NCI-H345 (cell line): Measurements from ENCODE around the gene TMEM14B.
"Not testable (repeated sequence)": the region's sequence is repeated elsewhere in the genome, so short reads cannot be mapped to it uniquely, and the experiment has no call there.

ENCODE experiments used
- DNase-seq: peaks from one replicate; lab custom pipeline; 2025; lab: John Stamatoyannopoulos, UW

Gene TMEM14B

GRCh38 chr6:10747251-10747972 is at the start of gene TMEM14B:
Gene TMEM14B, plus strand, starts transcription at chr6:10747805. Its CDS starts 1,441 bp downstream, at chr6:10749246.
- DNase-seq = peak; percentile 86

GRCh38 chr6:10713962-10714361 is 33.6 kb upstream of the TMEM14B start:
- DNase-seq = no peak

DNA sequence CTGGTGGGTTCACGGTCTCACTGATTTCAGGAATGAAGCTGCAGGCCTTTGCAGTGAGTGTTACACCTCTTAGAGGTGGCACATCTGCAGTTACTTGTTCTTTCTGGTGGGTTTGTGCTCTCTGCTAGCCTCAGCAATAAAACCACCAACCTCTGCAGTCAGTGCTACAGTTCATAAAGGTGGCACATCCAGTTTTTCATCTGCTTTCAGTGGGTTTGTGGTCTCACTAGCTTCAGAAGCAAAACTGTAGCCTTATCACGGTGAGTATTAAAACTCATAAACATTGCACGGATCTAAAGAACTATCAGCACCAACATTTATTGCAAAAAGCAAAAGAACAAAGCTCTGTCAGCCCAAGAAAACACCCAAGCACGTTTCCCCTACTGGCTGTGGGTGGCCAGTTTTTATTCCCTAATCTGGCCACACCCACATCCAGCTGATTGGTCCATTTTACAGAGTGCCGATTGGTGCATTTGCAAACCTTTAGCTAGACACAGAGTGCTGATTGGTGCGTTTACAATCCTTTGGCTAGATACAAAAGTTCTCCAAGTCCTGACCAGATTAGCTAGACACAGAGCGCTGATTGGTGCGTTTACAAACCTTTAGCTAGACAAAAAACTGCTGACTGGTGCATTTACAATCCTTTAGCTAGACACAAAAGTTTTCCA is 28.2 kb upstream of the TMEM14B start:
- no peak for DNase-seq

DNA sequence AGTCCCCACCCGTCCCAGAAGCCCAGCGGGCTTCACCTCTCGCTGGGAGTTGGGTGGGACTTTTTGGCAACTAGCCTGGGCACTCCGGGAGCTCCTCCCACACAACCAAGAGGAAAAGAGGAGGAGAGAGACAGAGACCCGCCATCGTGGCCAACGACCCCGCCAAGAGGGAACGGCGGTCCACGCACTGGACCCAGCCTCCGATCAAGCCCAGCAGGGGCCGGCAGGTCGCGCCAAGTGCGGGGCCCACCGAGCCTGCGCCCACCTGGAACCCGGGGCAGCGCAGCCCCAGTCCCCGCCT is 27.7 kb upstream of the TMEM14B start:
- DNase-seq = no peak

GRCh38 chr6:10720265-10720959 is 27.2 kb upstream of the TMEM14B start:
- no peak for DNase-seq

- DNase-seq = peak; percentile 7
These were observed 26.4 kb upstream of the TMEM14B start for GRCh38 chr6:10720960-10721849.

- no peak for DNase-seq
These were observed 25.6 kb upstream of the TMEM14B start for GRCh38 chr6:10721850-10722569.

DNA sequence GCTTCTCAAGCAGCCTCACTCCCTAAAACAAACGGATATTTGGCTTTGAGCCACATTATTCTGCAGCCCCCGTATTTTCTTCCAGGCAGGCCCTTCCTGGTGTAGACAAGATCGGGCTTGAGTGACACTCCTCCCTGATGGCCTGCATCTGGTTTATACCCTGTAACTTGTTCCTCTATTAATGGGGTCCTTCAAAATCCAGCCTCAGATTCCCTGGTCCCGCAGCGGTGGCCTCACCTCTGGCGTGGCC is 25.1 kb upstream of the TMEM14B start:
- no peak for DNase-seq

DNA sequence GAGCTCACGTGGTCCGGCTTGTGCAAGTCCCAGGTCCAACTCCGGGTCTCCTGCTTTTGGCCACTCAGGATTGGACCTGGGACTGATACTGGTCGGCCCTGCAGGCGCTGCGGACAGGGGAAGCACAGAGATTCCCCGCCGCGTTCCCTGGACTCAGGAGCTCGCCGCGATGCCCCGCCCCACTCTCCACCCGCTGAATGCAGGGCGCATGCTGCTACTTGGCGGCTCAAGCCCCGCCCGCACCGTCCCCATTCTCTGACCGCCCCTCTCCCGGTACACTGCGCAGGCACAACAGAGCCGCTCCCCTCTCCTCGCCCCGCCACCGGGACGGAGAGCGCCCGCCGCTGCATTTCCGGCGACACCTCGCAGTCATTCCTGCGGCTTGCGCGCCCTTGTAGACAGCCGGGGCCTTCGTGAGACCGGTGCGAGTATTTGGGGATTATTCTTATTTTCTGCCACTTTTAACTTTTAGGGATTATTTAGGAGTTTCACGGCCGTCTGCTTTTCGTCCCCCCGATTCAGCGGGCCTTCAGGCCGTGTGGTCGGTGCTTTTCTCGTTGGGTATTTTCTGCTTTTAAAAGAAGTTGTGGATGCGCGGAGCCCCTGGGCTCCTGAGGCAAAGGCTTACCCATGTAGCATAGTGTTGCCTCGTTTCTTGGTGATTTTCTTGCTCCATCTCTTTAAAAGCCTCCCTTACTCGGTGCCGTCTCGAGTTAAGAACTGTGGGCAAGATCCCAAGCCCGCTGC is 24.6 kb upstream of the TMEM14B start, which contains the start of gene TMEM14C:
Gene TMEM14C, plus strand, starts transcription at position 251 of the 747 bp plus-strand sequence. CDS start 1,544 bp downstream, outside the sequence.
- peak; percentile 77 for DNase-seq

DNA sequence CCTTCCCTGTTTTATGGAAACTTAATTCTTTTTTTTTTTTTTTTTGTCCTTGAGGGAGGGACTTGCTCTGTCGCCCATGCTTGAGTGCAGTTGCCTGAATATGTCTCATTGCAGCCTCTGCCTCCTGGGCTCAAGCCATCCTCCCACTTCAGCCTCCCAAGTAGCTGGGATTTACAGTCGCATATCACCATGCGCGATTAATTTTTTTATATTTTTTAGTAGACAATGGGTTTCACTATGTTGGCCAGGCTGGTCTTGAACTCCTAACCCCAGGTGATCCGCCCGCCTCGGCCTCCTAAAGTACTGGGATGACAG is 24.1 kb upstream of the TMEM14B start:
- DNase-seq = no peak

DNA sequence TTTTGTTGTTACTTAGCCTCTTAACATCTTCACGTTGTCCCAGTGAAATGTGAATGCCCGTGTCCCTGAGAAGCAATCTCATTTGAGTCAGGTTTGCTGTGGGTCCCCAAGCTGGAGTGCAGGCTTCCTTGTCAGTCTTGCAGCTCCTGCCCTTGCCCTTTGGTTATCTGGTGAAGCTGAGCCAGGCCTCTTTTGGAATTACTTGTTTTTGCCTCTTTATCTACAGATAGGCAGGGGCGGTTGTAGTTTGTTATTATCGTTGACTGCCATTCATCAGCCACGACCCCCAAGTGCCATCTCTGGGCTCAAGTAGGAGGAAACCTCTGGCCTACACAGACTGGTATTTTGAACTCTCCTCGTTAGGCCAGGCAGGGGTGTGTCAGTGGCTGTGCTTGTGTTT is 22.6 kb upstream of the TMEM14B start:
- DNase-seq = no peak

GRCh38 chr6:10725716-10726115 is 21.9 kb upstream of the TMEM14B start:
- DNase-seq = no peak

DNA sequence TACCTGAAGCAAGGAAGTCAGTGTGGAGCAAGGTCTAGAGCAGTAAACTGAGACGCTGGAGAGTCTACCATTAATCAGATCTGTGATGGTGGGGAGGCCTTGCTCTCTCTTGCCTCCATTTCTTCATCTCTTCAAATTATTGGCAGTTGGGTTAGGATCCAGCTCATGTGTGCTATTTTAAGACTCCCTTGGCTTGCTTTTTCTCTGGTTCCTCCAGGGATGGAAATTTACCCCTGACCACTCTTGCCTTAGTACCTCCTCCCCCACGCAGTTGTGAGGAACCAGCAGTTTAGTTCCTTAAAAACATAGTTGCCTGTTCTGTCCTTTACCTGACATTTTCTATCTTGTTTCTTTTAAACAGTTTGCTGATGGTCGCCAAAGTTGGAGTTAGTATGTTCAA is 17.4 kb upstream of the TMEM14B start:
- DNase-seq = no peak

DNA sequence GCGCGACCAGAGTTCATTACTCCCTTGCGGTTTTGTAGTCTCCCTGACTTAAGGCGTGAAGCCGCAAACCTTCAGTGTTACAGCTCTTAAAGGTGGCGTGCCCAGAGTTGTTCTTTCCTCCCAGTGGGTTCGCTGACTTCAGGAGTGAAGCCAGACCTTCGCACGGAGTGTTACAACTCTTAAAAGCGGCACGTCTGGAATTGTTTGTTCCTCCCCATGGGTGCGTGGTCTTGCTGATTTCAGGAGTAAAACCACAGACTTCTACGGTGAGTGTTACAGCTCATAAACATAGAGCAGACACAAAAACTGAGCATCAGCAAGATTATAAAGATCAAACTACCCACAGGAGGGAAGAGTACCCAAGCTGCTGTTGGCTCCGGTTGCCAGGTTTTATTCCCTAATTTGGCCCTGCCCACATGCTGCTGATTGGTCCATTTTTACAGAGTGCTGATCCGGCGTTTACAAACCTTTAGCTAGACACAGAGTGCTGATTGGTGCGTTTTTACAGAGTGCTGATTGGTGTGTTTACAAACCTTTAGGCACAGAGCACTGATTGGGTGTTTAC is 14.4 kb upstream of the TMEM14B start:
- DNase-seq = no peak

GRCh38 chr6:10733863-10734262 is 13.7 kb upstream of the TMEM14B start:
- DNase-seq = no peak

DNA sequence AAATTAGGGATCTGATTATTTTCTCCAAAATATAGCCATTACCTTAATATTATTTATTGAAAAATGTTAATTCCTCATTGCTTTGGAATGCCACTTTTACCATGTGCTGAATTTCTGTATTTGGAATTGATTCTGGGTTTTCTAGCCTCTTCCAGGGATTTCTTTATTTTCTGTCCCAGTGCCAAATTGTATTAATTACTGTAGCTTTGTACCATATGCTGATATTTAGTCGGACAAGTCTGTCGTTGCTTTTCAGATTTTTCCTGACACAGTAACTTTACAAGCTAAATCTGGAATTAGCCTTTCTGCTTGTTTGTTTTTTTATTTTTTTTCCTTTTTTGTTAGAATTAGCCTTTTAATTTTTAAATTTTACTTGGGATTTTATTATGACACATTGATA is 10.9 kb upstream of the TMEM14B start:
- DNase-seq = no peak

GRCh38 chr6:10740061-10740460 is 7.5 kb upstream of the TMEM14B start:
- DNase-seq = no peak

DNA sequence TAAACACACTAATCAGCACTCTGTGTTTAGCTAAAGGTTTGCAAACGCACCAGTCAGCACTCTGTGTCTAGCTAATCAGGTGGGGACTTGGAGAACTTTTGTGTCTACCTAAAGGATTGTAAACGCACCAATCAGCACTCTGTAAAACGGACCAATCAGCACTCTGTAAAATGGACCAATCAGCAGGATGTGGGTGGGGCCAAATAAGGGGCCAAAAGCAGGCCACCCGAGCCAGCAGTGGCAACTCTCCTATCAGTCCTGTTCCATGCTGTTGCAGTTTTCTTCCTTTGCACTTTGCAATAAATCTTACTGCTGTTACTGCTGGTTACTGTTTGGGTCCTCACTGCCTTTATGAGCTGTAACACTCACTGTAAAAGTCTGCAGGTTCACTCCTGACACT is 6.0 kb upstream of the TMEM14B start:
- not testable (repeated sequence) for DNase-seq

DNA sequence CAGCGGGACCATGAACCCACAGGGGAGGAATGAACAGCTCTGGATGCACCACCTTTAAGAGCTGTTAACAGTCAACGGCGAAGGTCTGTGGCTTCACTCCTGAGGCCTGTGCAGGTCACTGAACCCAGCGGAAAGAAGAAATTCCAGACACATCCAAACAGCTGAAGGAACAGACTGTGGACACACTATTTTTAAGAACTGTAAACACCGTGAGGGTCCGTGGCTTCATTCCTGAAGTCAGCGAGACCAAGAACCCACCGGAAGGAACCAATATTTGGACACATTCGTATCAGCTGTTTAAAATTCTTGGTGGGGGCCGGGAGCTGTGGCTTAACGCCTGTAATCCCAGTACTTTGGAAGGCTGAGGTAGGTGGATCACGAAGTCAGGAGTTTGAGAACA is 5.4 kb upstream of the TMEM14B start:
- no peak for DNase-seq

- DNase-seq = no peak
These were observed 4.1 kb upstream of the TMEM14B start for GRCh38 chr6:10743515-10743914.

DNA sequence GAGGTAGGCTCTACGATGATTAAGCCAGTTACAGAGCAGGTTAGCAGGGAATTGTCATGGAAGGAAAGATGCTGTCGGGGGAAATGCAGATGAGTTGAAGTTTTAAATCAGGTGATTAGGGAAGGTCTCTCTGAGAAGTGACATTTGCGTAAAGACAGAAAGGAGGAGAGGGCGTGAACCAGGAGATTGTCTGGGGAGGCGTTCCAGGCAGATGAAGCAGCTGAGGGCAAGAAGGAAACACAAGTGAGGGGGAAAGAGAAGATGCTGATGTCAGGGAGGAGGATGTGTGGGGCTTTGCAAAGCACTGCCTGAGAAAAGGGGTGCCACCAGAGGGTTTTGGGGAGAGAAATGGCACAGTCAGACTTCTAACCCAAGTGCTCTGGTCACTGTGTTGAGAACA is 2.5 kb upstream of the TMEM14B start:
- no peak for DNase-seq
